NB4 (cell line): ENCODE measurements around the gene LRRC63.

Experiments
- CTCF ChIP-seq: IDR thresholded peaks from one replicate; pipeline ENCODE4 v1.5.1; 2012; ENCODE audit warnings: low read depth, low read length
- POLR2A ChIP-seq: IDR thresholded peaks from 2 replicates; pipeline ENCODE4 v1.6.1; 2011; ENCODE audit warnings: mild to moderate bottlenecking; ENCODE audit not compliant: insufficient read length; ENCODE audit errors: extremely low read depth

GRCh38 chr13:46317120-46317519, 105.4 kb downstream of the LRRC63 start:
- TF ChIP-seq CTCF (no peak), POLR2A (no peak)
